NCI-H2227 (cell line): ENCODE results near the gene GABPB1.

ENCODE experiments used
- DNase-seq: peaks from one replicate; lab custom pipeline; 2025; ENCODE audit not compliant: unreplicated experiment; lab: John Stamatoyannopoulos, UW

Gene GABPB1

DNA sequence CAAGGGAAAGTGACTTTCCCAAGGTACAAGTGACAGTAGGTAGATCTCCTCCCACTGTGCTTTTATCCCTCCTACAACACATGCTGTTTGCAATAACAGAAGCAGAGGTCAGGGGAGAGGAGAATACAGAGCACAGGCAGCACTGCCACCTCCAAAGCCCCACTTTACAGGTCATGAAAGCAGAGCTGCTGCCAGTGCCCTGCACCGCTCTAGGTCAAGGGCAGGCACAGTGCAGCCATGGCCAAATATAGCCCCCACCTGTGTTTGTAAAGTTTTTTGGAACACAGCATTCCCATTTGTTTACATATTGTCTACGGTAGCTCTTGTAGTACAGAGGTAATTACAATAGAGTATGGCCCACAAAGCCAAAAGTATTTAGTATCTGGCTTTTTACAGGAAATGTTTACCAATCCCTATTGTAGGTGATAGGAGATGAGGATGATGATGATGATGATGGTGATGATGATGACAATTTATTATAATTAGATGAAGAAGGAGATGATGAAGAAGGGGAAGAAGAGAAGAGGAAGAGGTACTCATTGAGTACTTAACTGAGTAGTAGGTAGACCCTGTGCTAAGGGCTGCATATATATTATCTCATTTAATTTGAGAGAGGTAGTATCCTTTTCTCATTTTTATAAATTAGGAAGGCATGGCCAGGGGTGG lies 109.9 kb downstream of the GABPB1 start:
- DNase-seq: no peak

DNA sequence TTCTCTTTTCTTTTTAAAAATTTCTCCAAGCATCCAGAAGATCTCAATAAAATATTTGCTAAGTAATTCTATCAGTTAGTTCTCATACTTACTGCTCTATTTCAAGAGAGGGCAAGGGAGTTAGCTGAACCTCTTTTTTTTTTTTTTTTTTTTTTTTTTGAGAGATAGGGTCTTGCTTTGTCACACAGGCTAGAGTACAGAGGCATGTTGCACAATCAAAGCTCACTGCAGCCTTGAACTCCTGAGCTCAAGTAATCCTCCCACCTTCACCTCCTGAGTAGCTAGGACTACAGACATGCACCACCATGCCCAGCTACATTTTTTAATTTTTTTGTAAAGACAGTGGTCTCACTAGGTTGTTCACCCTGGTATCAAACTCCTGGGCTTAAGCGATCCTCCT lies 110.8 kb downstream of the GABPB1 start:
- DNase-seq: no peak

DNA sequence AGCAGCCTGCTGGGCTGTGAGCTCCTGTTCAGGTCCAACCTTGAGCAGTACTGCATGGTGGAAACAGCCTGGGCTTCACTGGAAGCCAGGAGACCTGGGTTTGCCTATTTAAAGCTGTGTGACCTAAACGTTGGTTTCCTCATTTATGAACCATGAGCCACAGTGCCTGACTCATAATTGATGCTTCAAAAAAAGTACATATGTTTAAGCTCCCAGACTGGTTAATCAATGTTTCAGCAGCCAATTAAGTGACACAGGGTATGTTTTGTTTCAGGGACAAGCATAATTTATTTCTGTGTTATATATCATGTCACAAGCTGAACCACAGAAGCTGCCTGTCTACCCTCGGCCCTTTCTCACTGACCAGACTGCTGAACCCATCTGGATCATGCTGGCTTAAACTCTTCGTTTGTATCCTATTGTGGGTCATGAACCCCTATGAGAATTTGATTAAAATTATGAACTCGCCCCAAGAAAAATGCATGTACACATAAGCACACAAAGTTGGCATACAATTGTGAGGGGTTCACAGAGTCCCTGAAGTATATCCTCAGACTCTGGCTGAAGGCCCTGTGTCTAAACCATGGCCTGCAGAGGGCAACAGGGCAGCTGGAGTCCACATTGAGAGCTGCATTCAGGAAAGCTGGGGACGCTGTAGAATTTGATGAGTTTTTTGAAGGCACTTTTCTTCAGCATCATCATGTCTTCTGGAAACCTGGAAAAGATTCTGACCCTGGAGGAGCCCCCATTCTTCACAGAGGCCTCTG lies 113.1 kb downstream of the GABPB1 start:
- DNase-seq: no peak

DNA sequence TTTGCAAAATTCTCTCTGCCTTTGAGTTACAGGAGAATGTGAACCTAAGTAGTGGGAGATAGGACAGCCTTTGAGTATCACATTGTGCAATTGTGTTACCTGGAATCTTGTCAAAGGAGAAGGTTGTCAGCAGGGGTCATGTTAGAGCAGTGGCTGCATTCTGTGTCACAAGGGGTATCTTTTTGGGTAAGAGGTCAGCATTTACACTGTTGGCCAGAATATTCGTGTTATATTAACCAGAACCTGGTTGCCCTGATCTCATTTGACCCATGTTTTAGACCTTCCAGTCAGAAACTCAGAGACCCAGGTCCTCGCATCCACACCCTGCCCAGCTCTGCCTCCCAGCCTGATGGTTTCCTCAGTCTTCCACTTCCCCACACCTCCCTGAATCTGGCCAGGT lies 116.7 kb downstream of the GABPB1 start:
- DNase-seq: no peak

DNA sequence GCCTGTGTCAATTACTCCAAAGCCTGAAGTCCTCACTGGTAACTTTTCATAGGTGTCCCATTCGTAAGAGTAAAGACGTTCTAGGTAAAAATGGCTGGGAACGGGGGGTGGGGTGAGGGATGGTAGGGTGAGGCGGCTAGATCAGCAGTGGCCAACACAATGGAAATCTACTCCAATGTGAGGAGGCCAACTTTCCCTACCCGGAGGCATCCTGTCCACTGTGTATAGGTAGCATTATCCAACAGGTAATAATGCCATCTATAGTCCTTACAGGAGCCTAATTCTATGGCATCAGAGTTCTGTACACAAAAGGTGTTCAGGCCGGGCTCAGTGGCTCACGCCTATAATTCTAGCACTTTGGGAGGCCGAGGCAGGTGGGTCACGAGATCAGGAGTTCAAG lies 118.6 kb downstream of the GABPB1 start:
- DNase-seq: no peak

DNA sequence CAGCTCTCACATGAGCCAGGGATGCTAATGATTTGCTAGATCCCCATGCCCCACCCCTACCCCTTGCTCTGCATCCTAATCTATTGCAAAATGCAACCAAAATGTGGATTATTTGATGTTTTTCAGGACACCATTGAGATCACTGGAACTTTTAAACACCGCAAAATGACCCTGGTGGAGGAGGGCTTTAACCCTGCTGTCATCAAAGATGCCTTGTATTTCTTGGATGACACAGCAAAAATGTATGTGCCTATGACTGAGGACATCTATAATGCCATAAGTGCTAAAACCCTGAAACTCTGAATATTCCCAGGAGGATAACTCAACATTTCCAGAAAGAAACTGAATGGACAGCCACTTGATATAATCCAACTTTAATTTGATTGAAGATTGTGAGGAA lies 119.2 kb downstream of the GABPB1 start:
- no peak for DNase-seq

DNA sequence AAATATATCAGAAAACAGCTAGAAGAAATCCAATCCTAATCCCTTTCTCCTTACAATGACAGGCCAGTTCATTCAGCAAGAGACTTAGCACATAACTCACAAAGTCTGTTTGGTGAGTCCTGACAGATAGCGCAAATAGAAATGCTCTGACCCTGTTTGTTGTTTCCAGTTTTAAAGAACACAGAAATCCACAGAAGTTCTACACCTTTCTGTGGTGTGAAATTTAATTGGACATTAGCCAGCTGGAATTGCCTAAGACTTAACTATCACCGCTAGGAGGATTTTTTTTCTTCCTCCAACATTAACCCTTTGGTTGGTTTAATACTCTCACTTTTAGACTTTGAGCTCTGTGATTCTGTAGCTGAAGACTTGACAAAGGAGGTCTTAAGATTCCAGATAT lies 120.2 kb downstream of the GABPB1 start:
- DNase-seq: no peak

DNA sequence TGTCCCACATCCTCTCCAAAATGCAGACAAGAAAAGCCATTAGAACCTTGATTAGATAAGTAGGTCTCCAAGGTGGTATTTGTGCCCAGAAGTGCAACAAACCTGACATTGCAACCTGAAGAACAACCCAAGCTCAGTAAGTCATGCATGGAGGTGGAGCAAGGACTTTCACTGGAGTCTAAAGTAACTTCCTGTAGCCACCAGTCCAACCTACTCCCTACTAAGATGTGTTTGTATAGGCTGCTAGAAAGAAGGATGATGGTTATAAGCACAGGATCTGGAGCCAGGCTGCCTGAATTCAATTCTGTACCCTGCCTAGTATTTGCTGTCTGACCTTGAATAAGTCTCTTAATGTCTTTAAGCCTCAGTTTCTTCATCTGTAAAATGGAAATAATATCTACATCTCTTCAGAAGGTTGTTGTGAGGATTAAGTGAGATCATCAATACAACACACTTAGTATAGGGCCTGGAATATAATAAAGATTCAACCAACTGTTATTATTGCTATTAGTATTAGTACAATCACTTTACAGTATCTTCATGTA lies 121.7 kb downstream of the GABPB1 start:
- DNase-seq: no peak

DNA sequence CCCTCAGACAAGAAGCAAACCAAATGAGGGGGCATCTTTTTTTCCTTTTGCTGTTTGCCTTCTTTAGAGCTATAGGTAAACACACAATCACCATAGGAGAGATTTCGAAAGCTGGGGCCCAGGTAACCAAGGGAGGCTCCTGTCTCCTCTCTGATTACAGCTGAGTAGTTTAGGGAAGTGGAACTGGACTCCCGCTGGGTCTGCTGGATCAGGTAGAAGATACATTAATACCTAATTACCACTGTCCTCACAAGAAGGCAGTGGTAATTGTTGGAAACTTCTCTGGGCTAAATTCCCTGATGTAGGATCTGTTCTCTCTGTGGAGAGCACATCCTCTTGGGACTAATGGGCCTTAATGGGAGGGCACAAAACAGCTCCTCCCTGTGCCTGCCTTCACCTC lies 122.2 kb downstream of the GABPB1 start:
- no peak for DNase-seq

DNA sequence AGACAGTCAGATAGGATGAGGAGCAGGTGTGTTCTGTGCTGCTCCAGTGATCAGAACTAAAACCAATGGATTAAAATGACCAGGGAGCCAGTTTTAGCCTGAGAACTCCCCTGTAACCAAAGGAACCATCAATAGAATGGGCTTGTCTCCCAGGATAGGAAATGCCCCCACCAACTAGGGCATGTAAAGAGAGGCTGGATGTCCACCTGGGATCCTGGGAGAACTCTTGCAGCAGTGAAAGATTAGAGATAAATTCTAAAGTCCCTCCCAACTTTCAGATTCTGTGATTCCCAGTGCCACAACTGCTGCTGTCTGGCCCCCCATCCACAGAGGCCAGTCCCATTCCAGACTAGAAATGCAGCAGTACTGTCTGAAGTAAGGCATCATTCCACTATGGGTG lies 123.2 kb downstream of the GABPB1 start:
- no peak for DNase-seq

DNA sequence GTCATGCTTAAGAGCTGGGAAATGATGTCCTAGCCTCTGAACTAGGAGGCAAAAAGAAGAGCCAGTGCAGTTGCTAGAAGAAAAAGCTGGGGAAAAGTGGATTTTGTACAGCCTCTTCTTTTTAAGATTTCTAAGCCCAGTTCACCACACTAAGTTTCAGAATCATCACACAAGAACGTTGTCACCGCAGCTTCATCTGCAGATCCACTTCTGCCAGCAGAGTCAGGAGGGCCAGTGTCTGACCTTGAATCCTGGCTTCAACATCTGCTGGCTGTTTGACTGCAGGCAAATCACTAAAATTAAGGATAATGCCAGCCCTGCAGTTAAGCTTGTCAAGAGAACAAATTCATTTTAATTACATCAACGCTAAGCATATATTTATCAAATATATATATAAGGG lies 125.7 kb downstream of the GABPB1 start:
- peak; percentile 18 for DNase-seq

DNA sequence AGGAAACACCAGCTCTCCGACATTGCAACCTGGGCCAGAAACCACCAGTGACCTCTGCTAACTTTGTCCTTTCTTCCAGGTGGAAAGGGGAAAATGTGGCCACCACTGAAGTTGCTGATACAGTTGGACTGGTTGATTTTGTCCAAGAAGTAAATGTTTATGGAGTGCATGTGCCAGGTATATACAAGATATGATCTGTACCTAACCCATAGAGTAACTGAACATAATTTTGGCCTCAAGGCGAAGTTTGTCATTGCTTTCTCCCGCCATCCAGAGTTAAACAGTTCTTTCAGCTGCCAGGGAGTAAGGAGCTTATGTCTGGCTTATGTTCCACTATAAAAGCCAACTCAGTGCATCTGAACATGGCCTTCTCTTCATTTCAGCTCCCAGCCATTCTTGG lies 126.1 kb downstream of the GABPB1 start:
- DNase-seq: no peak

DNA sequence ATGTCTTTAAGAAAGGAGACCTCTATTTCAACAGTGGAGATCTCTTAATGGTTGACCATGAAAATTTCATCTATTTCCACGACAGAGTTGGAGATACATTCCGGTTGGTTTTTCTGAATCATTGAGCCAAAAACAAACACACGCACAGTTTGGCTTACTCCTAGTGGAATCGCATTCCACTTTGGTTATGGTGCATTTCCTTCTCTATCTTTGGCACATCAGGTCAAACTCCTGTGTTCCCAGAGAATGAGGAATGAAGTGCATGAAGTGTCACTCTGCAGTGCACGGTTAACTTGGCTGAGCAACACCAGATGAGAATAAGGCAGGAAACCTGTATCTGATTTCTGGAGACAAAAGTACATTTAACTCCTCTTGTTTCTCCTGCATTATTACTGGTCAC lies 127.9 kb downstream of the GABPB1 start:
- no peak for DNase-seq

DNA sequence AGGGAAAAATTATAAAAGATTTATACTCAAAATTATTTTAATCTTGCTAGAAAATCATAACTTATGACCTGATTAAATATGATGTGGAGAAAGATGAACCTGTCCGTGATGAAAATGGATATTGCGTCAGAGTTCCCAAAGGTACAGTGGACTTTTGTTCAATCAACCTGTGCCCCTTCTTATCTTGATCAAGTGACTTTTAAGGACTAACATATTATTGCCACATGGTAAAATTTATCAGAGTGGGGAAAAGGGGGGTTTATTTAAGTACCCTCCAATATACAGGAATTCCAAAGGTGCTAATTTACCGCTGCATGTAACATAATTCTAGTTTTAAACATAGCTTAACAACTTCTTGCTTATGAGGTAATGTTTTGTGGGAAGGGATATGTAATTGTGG lies 129.1 kb downstream of the GABPB1 start:
- DNase-seq: no peak
